ENCODE results near the gene PITPNB.

GRCh38 chr22:27918341-27919221 is 475 bp downstream of the PITPNB start:
- TF ChIP-seq EZH2 (IDR thresholded peaks at IDR 0.05) = no peak
- no peak for TF ChIP-seq POLR2AphosphoS5 (IDR thresholded peaks at IDR 0.05; ENCODE audit: borderline replicate concordance, low read depth, low read length)

Data from SK-N-MC (cell line).